Testis (tissue), 2 donors: Measurements from ENCODE around the gene POLR3A.

ENCODE experiments used
- CTCF ChIP-seq, 3 experiments: fragments of 450-650 bp in 2 of 3; fragments of 200-600 bp in 1 of 3; sonication (generic) in 1 of 3; IDR thresholded peaks; one replicate each; pipeline ENCODE4 v1.5.1; 2016 to 2019; ENCODE audit warnings: antibody characterized with exemption in 3 of 3, mild to moderate bottlenecking in 2 of 3, moderate library complexity in 1 of 3
- POLR2A ChIP-seq: fragments of 450-650 bp; IDR thresholded peaks from one replicate; pipeline ENCODE4 v1.6.1; 2017; ENCODE audit warnings: antibody characterized with exemption, mild to moderate bottlenecking, moderate library complexity

- no peak for TF ChIP-seq CTCF (IDR thresholded peaks at IDR 0.05)
- no peak for TF ChIP-seq POLR2A
Observed at GRCh38 chr10:78028438-78029268, 662 bp downstream of the POLR3A start.
